Effector memory CD8-positive, alpha-beta T cell (primary cell): Measurements from ENCODE around the gene HLA-A.

Source experiments
- ATAC-seq: fragments of 150-1000 bp; cut with Tn5 transposase; replicated peaks from 2 replicates; pipeline ENCODE4 v1.10.0; 2021; ENCODE audit warnings: mild to moderate bottlenecking, moderate library complexity
- DNase-seq, 3 experiments: peaks; one replicate each; pipeline ENCODE4 v3.0.0; 2021
- H3K27ac Mint-ChIP-seq, 2 donors: one replicate each; pipeline ENCODE4 v1.8.0; 2022; ENCODE audit warnings: mild to moderate bottlenecking in 2 of 2, mixed read lengths in 2 of 2, moderate library complexity in 2 of 2
- H3K27me3 Mint-ChIP-seq, 2 donors: one replicate each; pipeline ENCODE4 v1.8.0; 2022; ENCODE audit warnings: mixed read lengths in 2 of 2
- H3K36me3 Mint-ChIP-seq: one replicate; pipeline ENCODE4 v1.8.0; 2022; ENCODE audit warnings: mild to moderate bottlenecking, moderate library complexity, mixed read lengths; ENCODE audit not compliant: insufficient read depth
- H3K4me1 Mint-ChIP-seq, 2 donors: one replicate each; pipeline ENCODE4 v1.8.0; 2022; ENCODE audit warnings: low read depth in 2 of 2, mixed read lengths in 2 of 2
- H3K4me3 Mint-ChIP-seq, 2 donors: one replicate each; pipeline ENCODE4 v1.8.0; 2022; ENCODE audit warnings: mild to moderate bottlenecking in 2 of 2, mixed read lengths in 2 of 2, moderate library complexity in 2 of 2
- H3K9me3 Mint-ChIP-seq, 2 donors: one replicate each; pipeline ENCODE4 v1.8.0; 2022; ENCODE audit warnings: mixed read lengths in 2 of 2

HLA-A gene

DNA sequence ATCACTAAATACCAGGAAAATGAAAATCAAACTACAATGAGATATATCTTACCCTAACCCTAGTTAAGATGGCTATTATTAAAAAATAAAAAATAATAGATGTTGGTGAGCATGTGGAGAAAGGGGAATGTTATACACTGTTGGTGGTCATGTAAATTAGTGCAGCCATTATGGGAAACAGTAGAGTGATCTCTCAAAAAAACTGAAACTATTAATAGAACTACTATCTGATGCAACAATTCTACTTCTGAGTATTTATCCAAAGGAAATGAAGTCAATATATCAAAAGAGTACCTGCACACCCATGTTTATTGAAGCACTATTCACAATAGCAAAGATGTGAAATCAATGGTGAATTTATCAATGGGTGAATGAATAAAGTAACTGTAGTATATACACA is 48.6 kb downstream of the HLA-A start:
- ATAC-seq (no peak), DNase-seq (no peak)
- Mint-ChIP-seq H3K9me3 (no peaks in the 10 kb centered on the region), H3K27me3 (no peaks in the 10 kb centered on the region), H3K4me1 (no peaks in the 10 kb centered on the region), H3K27ac (no peak overlapping the region), H3K4me3 (no peak overlapping the region), H3K36me3 (no peaks in the 10 kb centered on the region)

DNA sequence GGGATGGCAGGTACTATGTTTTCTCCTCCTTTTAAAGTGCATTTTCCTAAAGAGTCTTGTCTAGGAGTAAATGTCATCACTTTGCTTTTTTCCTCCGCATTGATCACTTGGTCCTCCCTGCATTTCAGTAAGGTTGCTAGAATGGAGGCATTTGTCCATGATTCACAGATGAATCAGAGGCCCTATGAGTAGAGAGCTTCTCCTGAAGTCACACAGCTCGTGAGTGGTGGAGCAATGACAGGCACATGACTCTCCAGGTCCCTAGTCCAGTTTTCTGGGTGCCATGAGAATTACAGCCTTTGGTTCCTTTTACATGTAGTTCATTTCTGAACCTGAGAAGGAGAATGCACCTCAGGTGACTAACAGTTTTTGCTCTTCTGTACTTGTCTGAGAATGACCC is 50.5 kb downstream of the HLA-A start:
- H3K4me3 Mint-ChIP-seq, result no peak overlapping the region
- DNase-seq (no peak), ATAC-seq (no peak)
- H3K36me3 Mint-ChIP-seq, result no peaks in the 10 kb centered on the region
- H3K9me3 Mint-ChIP-seq, result no peaks in the 10 kb centered on the region
- H3K27me3 Mint-ChIP-seq, result peaks cover 7 to 14% of the 10 kb centered on the region in 2 donors
- H3K27ac Mint-ChIP-seq, result no peak overlapping the region
- H3K4me1 Mint-ChIP-seq, result no peaks in the 10 kb centered on the region

DNA sequence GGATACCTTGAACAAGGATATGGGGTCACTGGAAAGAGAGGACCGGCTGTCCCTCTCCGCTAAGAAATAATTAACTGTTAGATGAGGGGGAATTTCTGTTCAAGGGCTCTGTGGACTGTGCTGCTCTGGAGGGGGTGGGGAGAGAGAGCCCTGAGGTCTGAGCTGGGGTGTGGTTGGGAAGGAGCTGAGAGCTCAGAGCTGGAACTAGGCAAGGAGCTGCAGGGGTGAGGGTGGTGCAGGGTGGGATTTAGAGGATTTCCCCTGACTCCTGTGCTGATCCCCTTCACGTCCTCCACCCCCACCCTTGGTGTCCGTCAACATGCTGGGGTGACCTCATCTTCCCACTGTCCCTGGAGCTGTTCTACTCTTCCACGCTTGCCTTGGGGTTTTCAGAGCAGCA is 52.5 kb downstream of the HLA-A start:
- DNase-seq, result no peak
- ATAC-seq, result no peak
- H3K27ac Mint-ChIP-seq, result no peak overlapping the region
- no peaks in the 10 kb centered on the region for H3K9me3 Mint-ChIP-seq
- no peak overlapping the region for H3K4me3 Mint-ChIP-seq
- peaks cover 17 to 22% of the 10 kb centered on the region in 2 donors for H3K27me3 Mint-ChIP-seq
- peaks cover 0 to 5% of the 10 kb centered on the region in 2 donors for H3K4me1 Mint-ChIP-seq
- no peaks in the 10 kb centered on the region for H3K36me3 Mint-ChIP-seq

DNA sequence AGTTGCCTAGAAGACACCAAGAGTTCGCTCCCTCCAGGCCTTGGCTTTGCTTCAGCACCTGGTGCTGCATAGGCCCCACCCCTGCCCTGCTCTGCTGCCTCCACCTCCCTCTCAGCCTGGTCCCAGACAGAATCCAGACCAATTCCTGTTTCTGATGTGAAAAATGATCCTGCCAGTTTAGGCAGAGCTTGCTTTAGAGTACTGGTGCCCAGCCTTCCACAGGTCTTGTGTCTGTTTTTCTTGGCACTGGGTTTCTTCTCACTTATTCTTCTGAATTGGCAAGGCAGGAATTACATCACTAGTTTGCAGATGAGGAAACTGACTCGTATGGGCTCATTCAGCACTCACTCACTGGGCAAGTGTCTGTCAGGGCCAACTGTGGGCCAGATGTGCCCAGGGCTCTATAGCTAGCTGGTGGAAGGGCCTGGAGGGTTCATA is 53.0 kb downstream of the HLA-A start:
- Mint-ChIP-seq H3K9me3 (no peaks in the 10 kb centered on the region), H3K4me3 (no peak overlapping the region), H3K4me1 (peaks cover 0 to 10% of the 10 kb centered on the region in 2 donors), H3K27me3 (peaks cover 17 to 22% of the 10 kb centered on the region in 2 donors), H3K36me3 (no peaks in the 10 kb centered on the region), H3K27ac (no peak overlapping the region)
- DNase-seq (no peak), ATAC-seq (no peak)
